Measurements from ENCODE around the gene ADAM22.

DNA sequence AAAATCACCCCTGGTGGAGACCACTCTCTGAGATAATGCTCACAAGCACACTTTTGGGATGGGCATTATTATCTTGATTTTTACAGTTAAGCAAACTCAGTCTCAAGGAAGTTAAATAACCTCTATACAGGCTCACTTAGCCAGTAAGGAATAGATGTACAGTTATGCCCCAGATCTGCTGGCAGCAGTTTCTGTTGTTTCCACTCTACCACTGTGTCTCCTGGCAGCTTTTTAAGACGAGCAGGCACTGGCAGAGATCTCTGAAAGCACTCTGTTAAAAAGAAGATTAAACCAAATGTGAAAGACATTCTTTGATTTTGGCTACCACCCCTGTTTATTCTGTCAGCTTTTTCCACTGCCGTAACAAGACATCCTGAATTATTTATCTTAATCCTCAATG lies 212.6 kb downstream of the ADAM22 start:
- no peak for TF ChIP-seq POLR2A (IDR thresholded peaks at IDR 0.05)
- TF ChIP-seq, protein P1, sequence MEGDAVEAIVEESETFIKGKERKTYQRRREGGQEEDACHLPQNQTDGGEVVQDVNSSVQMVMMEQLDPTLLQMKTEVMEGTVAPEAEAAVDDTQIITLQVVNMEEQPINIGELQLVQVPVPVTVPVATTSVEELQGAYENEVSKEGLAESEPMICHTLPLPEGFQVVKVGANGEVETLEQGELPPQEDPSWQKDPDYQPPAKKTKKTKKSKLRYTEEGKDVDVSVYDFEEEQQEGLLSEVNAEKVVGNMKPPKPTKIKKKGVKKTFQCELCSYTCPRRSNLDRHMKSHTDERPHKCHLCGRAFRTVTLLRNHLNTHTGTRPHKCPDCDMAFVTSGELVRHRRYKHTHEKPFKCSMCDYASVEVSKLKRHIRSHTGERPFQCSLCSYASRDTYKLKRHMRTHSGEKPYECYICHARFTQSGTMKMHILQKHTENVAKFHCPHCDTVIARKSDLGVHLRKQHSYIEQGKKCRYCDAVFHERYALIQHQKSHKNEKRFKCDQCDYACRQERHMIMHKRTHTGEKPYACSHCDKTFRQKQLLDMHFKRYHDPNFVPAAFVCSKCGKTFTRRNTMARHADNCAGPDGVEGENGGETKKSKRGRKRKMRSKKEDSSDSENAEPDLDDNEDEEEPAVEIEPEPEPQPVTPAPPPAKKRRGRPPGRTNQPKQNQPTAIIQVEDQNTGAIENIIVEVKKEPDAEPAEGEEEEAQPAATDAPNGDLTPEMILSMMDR (IDR thresholded peaks at IDR 0.05), result no peak

Measured in ovary (tissue), 3 donors.